ENCODE results near the gene CLMN.
"Not testable (repeated sequence)": the region's sequence is repeated elsewhere in the genome, so short reads cannot be mapped to it uniquely, and the experiment has no call there.

The CLMN gene

DNA sequence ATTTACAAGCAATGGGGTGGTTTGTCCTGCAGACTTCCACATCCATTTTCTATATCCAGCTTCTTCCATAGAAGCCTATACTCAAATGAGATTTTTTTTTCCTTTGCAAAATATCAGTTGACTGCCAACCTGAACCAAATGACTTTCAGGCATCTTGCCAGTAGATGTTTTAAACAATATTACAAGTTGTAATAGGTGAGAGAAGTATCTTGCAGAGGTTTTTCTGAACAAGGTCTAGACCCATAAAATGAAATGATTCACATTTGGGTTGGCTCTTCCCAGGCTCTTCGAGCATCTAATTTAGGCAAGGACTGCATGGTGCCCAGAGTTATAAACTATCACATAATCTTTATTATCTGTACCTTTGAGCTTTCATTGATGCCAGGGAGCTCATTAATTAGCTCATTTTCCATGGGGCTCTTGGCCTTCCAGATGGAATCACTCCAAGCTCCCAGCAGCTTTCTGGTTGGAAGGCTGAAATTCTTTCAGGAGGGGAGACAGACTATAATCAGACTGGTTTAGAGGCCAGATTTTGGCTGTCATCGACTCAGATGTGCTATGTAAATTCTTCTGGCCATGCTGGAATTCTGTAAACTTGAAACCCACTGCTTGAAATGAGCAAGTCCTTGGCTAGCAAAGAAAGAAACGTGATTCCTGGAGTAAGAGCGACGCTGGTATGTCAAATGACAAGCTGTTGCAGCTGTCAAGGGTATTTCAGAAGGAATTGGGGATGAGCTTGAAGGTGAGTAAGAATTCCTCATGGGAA is 130.2 kb downstream of the CLMN start:
- DNase-seq = peak; percentile 47

- DNase-seq = no peak
These were observed 131.3 kb downstream of the CLMN start for GRCh38 chr14:95188380-95188779.

DNA sequence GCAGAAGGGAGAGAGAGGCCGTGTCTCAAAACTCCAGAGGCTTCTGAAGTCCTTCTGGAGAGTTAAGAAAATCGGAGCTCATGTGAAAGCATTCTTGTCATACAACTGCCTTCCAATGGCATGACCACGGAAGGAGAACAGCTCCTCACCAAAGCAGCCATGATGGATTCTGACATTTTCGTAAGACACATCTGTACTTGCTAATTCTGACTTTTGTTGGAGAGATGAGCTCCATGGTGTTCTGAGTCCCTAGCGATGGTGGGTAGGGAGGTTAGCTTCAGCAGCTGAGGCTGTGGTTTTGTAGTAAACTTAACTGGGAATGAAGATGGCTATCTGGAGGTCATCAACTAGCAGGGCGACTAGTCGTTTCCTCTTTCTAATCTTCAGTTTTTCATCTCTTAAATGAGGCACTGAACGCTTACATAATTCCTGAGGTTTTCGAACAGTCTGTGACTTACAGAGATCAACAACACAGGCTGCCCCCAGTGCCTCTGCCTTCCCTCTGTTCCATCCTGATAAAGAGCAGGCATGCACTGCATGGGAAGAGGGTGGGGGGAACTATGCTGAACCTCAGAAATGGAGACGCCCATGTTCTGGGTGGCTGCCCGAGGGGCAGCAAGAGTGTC is 133.8 kb downstream of the CLMN start:
- DNase-seq = no peak

GRCh38 chr14:95185033-95185766 is 134.5 kb downstream of the CLMN start:
- DNase-seq = peak; percentile 49

- DNase-seq = no peak
These were observed 135.3 kb downstream of the CLMN start for GRCh38 chr14:95184413-95184790.

DNA sequence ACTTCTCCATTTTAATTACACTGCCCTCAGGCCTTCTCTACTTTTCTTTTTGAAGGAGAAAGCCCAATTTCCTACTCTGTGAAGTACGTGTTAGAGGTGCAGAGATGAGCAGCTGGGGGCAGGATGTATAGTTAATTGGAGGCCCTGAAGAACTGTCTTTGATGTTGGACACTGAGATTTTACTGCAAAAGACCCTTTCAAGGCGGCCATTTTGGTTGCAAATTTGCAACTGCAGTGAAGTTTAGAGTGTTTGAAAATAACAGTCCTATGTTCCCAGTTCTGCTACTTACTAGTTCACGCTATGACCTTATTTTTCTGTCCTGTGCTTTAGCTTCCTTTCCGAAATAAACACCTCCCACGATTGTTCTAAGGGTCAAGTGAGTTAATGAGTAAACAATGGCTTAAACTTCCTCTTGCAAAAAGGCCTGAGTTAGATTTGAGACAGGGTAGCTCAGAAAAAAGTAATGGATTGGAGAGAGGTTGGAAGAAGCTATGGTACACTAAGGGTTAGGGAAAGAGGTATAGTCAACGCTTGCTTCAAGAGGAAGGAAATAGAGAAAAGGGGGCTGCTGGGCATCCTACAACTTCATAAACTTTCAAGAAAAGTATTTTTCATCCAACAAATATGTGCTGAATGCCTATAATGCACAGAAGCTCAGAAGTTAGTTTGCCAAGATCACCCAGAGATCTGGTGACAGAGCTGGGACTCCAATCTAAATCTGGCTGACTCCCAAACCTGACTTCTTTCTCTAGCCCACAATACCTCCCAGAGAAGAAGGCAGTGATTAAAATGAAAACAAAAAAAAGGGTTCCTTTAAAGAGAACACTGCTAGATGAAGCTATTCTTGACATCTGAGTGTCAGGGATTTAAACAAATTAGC is 135.9 kb downstream of the CLMN start:
- DNase-seq = peak; percentile 69

GRCh38 chr14:95183082-95183481 is 136.6 kb downstream of the CLMN start:
- DNase-seq = no peak

DNA sequence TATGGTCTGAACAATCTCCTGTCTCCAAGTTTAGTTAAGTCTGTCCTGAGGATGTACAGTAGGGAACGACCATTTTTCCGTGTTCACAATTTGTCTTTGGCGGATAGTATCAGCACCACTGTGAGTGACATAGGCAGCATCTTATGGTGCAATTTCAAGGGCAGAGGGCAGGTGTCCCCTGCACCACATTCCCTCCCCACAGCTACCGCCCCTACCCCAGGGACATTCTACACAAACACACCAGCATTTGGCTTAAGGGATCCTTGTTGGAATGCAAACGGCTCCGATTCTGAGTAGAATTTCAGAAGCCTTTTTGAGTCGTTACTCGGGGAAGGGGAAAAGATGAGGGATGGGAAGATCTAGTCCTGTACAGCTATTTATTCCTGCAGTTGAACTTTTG is 137.3 kb downstream of the CLMN start:
- no peak for DNase-seq

DNA sequence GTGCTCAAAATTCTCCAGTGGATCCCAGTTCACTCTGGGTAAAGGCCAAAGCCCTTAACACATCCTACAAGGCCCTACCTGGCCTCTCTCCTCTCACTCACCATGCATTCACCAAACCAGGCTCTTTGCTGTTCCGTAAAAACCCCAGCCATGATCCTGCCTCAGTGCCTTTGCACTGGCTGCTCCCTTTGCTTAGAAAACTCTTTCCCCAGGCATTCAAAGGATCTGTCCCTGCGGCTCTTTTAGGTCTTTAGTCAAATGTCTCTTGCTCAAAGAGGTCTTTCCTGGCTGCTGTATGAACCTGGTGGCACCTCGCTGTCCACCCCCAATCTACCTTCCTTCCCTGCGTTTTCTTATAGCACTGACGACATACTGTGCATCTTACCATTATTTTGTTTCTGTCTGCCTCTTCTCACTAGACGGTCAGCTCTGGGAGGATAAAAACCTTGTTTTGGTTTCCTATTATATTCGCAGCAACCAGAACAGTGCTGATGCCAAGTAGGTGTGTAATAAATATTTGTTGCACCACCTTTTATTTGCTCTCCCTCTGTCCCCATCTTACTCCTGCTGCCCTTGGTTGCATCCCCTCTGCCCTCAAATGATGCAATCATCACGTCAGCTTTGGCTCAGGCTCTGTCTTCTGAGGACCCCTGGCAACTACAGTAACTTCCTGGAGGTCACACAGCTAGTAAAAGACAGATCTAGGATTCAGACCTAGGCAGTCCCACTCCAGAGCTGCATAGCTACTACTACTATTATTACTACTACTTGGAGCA is 138.6 kb downstream of the CLMN start:
- no peak for DNase-seq

DNA sequence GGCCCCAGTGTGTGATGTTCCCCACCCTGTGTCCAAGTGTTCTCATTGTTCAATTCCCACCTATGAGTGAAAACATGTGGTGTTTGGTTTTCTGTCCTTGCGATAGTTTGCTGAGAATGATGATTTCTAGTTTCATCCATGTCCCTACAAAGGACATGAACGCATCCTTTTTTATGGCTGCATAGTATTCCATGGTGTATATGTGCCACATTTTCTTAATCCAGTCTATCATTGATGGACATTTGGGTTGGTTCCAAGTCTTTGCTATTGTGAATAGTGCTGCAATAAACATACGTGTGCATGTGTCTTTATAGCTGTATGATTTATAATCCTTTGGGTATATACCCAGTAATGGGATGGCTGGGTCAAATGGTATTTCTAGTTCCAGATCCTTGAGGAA is 144.0 kb downstream of the CLMN start:
- not testable (repeated sequence) for DNase-seq

- peak; percentile 26 for DNase-seq
These were observed 145.4 kb downstream of the CLMN start for GRCh38 chr14:95174184-95174792.

DNA sequence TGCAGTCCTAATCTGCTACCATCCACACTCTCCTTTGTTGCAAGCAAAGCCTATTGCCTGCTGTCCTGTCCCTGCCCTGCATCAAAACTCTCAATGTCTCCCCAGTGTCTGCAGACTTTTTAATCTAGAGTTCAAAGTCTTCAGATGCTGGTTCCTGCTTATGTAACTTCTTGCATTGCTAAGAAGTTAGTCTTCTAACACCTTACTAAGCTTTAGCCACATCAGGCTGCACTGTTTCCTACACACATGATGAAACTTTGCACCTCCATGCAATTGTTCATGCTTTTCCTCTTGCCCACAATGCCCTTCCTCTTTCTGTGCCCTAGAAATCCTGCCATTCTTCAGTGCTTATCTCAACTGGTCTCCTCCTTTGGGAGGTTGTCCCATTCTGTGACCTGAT is 146.2 kb downstream of the CLMN start:
- DNase-seq = no peak

DNA sequence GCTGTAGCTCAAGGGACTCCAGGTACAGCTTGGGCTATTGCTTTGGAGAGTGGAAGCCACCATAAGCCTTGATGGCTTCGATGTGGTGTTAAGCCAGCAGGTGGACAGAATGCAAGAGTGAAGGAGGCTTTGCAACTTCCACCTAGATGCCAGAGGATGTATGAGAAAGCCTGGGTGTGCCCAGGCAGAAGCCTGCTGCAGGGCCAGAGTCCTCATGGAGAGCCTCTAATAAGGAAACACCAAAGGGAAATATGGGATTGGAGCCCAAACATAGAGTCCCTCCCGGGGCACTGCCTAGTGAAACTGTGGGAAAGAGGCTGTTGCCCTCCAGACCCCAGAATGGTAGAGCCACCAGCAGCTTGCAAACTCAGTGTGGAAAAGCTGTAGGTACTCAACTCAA is 152.5 kb downstream of the CLMN start:
- no peak for DNase-seq

GRCh38 chr14:95165517-95165916 is 154.2 kb downstream of the CLMN start:
- no peak for DNase-seq

- no peak for DNase-seq
These were observed 155.2 kb downstream of the CLMN start for GRCh38 chr14:95164506-95164905.

GRCh38 chr14:95163666-95164065 is 156.0 kb downstream of the CLMN start:
- DNase-seq = no peak

DNA sequence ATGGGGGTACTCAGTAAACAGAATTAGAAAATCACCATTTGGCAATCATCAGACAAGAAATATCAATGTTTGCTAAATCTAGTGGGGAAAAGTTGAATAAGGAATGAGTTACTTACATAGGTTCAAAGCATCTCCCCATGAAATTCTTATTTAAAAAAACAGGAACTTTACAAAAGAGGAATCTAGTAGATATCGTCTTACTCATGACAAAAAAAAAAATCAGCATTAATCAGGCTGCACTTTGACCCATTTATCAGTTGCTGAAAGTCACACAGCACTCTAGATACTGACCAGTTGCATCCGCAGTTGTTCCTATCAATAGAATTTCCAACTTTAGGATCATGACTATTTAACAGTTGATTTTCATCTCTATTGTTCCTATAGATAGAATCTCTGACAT is 156.6 kb downstream of the CLMN start:
- no peak for DNase-seq

DNA sequence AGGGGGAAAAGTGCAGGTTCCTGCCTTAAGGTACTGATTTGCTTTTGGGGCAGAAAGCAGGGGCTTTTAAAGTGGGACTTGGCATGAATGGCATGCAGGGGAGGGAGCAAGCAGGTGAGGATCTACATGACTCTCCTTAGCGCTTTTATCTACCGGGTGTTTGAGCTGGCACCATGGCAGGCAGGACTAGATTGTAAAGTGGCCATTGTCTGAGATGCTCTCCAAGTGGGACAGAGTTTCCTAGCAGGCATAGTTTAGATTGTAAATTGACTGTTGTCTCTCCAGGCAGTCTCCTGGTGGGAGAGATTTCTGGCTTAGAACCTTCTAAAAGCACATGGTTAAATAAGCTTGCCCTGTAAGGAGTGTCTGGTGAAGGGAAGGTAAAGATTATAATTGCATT is 157.1 kb downstream of the CLMN start:
- DNase-seq = no peak

DNA sequence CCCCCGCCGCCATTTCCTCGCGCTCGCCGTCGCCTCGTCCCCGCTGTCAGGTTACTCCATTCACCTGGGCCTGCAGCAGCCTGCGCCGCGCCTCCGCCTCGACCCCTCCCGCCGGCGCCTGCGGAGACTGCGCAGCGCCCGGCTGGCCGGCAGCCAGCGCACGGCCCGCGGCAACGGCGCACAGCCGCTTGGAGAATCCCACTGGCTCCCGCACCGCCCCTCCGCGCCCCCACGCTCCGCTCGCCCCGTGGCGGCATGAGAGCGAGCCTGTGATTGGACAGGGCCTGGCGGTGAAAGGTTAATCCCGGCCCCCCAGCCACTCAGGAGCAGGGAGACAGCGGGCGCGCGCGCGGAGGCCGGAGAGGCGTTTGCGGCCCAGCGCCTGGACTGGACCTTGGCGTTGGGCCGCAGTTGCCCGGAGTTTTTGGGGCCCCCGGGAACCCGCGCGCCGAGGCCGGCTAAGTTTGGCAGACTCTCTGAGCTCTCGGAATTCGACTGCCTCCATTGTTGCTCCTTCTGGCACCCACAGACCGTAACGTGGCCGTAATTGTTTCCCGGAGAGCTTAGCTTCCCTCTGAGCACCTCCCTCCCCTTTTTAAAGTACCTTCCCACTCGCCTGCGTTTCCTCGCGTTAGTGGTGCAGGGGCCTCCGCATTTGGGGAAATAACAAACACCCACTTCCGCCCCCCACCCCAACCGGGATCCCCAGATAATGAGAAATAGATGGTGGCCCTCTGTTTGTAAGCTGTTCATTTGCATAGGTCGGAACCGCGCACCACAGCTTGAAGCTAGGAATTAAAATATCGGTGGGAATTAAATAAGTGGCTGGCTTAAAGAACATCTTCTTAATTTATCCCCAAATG is 162.2 kb downstream of the CLMN start, which contains the start of gene DICER1:
TSS of gene DICER1 (minus strand) at position 203 of the 863 bp plus-strand sequence. CDS start 24,071 bp downstream, outside the sequence.
- peak; percentile 93 for DNase-seq

- DNase-seq = no peak
These were observed 162.7 kb downstream of the CLMN start for GRCh38 chr14:95157048-95157326.
